HG02759 (cell line): Measurements from ENCODE around the gene IFNLR1.

Experiments
- ATAC-seq: cut with Tn5 transposase; IDR thresholded peaks from one replicate; pipeline ENCODE4 v1.9.1; 2021; ENCODE audit warnings: mild to moderate bottlenecking, moderate library complexity; ENCODE audit not compliant: unreplicated experiment

IFNLR1 gene

DNA sequence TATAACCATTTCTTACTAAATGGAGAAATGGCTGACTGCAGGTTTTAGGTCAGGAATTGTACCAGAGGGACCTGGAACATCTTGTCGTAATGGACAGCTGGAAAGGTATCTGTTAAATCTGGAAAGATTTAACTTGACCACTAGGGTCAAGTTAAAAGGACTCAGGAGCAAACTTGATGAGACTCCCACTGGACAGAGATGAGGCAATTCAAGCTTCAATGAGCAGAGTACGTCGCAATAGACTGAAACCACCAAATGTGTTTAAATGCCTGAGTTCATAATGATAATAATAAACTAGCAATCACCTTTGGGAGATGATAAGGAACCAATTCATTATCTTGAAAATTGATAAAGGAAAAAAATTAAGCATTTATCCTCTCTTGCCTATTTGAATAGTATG, 8.7 kb downstream of the IFNLR1 start:
- ATAC-seq = no peak

DNA sequence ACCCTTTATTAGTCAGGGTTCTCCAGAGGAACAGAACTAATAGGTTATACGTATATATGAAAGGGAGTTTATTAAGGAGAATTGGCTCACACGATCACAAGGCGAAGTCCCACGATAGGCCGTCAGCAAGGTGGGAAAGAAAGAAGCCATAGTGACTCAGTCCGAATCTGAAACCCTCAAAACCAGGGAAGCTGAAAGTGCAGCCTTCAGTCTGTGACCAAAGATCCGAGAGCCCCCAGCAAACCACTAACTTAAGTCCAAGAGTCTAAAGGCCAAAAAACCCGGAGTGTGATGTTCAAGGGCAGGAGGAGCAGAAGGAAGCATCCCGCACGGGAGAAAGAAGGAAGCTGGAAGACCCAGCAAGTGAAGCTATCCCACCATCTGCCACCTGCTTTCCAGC, 9.9 kb downstream of the IFNLR1 start:
- no peak for ATAC-seq

GRCh38 chr1:24175033-24175755, 11.9 kb downstream of the IFNLR1 start:
- no peak for ATAC-seq

DNA sequence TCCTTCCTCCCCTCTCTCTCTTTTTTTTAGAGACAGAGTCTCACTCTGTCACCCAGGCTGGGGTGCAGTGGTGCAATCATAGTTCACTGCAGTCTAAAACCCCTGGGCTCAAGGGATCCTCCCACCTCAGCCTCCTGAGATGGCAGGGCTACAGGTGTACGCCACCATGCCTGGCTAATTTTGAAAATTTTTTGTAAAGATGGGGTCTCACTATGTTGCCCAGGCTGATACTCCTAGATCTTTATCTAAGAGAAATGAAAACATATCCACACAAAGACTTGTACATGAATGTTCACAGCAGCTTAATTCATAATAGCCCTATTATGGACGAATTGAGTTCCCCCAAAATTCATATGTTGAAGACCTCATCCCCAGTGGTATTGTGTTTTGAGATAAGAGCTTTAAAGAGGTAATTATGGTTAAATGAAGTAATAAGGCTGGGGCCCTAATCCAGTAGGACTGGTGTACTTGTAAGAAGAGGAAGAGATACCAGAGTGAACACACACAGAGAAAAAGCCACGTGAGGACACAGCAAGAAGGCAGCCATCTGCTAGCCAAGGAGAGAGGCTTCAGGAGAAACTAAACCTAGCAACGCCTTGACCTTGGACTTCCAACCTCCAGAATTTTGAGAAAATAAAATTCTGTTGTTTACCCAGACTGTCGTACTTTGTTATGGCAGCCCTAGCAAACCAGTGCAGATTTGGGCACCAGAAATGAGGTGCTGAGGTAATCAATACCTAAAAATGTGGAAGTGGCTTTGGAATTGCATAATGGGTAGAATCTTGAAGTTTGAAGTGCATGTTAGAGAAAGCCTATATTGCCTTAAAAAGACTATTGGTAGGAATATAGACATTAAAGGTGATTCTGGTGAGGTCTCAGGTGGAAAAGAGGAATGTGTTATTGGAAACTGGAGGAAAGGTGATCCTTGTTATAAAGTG, 13.2 kb downstream of the IFNLR1 start:
- ATAC-seq = no peak

DNA sequence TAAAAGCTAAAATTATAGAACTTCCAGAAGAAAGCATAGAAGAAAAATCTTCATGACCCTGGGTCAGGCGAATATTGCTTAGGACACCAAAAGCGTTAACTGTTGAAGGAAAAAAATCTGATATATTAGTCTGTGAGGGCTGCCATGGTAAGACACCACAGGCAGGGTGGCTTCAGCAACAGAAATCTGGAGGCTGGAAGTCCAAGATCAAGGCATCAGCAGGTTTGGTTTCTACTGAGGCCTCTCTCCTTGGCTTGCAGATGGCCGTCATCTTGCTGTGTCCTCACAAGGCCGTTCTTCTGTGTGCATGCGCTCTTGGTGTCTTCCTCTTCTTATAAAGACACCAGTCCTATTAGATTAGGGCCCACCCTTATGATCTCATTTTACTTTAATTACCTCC, 14.5 kb downstream of the IFNLR1 start:
- ATAC-seq = no peak

- no peak for ATAC-seq
These were observed 17.8 kb downstream of the IFNLR1 start for GRCh38 chr1:24169286-24169685.

GRCh38 chr1:24168245-24168644, 18.8 kb downstream of the IFNLR1 start:
- ATAC-seq = no peak

DNA sequence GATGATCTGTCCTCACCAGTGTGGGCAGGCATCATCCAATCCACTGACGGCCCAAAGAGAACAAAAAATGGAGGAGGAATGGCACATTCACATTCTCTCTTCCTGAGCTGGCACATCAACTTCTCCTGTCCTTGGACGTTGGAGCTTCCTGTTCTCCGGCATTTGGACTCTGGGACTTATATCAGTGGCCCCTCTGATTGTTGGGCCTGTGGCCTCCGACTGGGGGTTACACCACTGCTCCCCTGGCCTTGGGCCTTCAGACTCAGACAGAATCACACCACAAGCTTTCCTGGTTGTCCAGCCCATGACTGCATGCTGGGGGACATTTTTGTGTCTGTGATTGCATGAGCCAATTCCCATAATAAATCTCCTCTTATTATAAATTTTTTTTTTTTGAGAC, 20.1 kb downstream of the IFNLR1 start:
- no peak for ATAC-seq

DNA sequence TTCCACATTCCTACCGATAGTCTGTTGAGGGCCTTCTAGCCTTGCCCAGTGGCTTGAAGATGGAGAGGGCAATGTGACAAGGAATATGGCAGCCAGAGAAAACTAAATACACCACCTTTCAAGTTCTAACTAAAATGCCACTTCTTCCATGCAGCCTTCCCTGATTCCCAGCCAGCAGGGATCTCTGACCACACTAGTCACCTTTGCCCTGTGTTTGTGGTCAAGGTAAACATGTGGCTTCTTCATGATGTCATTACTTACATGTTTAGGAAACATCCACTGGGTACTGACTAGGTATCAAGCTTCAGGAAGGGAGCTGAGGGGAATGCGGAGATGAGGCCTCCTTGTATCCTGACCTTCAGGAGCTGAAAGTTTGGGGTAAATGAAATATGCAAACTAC, 21.6 kb downstream of the IFNLR1 start:
- no peak for ATAC-seq

GRCh38 chr1:24164004-24164403, 23.1 kb downstream of the IFNLR1 start:
- no peak for ATAC-seq

DNA sequence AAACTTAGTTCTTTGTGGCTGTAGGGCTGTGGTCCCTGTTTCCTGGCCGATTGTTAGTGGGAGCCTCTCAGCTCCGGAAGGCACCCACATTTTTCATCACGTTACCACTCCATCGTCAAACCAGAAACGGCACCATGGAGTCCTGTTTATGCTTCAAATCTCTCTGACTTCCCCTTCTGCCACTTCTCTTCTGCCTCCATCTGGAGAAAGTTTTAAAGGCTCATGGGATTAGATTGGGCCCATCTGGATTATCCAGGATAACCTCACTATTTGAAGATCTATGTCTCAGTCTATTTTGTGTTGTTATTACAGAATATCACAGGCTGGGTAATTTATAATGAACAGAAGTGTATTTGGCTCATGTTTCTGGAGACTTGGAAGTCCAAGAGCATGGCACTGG, 24.9 kb downstream of the IFNLR1 start:
- no peak for ATAC-seq

GRCh38 chr1:24161270-24161669, 25.8 kb downstream of the IFNLR1 start:
- no peak for ATAC-seq

DNA sequence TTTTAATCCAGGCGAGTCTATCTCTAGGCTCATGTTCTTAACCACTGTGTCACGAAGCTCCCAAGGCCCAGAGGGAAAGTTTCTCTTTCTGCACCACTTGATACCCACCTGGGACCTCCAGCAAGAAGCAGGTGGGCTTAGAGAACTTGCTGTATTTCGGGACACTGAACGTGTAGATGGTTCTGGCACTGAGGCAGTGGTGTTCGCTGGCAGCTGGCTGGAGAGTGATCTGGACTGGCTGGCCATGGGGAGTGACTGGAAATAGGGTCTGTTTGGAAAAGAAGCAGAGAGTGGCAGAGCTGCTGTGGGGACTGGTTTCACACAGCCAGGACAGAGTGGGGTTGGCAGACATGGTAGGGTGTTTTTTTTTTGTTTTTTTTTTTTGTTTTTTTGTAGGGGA, 27.7 kb downstream of the IFNLR1 start:
- ATAC-seq = no peak

DNA sequence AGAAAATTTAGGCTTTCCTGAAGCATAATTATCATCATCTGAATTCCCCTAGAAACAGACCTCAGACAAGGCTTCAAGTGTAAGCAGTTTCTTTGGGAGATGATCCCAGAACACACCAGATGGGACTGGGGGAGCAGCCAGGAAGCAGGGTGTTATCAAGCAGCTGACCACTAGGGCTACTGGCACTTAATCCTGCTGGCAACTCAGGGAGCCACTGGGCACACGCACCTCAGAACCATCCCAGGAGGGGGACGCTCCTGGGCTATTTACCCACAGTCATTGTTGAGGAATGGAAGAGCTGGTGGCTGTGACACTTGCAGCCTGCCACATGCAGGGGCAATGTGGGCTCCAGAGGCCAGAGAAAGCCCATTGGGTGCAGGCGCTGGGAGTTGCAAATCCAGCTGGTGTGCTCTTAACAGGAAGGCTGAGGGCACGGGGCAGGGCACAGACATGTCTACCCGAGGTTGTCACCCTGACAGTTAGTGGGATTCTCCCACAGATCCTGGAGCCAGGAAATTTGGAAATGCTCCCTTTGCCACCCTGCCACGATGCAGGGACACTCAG, 29.1 kb downstream of the IFNLR1 start:
- no peak for ATAC-seq

GRCh38 chr1:24156542-24157260, 30.4 kb downstream of the IFNLR1 start:
- ATAC-seq = no peak

DNA sequence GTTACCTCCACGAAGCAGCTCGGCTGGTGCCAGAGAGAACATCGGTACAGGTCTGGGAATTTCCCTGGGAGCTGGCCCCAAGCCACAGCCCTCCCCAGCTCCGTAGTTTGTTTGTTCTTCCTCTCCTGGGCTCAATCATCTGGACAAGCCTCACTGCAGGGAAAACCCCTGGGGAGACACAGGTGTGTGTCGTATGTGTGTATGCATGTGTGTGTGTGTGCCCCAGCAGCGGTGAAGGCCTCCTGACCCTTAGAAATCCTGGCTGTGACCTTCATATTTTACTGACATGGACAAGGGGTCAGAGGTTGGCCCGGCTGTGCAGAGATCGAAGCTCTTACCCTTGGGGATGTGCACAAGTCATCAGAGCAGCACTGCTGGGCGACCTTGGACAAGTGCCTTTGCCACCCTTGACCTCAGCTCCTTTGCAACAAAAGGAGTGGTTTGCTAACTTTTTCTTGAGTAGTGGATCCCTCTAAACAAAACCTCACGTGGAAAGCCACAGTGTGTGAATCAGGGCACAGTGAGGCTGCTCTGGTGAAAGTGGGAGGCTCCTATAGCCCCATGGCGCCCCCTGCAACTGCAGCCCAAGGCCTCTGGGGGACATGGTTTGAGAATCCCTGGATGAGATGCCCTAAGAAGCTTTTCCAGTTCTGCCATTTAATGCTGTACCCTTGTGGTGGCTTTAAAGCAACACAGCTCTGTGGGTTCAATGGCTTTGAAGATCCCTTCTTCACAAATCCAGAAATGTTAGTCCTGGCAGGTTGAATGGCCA, 31.9 kb downstream of the IFNLR1 start:
- ATAC-seq = no peak

- ATAC-seq = no peak
These were observed 32.9 kb downstream of the IFNLR1 start for GRCh38 chr1:24154215-24154614.

DNA sequence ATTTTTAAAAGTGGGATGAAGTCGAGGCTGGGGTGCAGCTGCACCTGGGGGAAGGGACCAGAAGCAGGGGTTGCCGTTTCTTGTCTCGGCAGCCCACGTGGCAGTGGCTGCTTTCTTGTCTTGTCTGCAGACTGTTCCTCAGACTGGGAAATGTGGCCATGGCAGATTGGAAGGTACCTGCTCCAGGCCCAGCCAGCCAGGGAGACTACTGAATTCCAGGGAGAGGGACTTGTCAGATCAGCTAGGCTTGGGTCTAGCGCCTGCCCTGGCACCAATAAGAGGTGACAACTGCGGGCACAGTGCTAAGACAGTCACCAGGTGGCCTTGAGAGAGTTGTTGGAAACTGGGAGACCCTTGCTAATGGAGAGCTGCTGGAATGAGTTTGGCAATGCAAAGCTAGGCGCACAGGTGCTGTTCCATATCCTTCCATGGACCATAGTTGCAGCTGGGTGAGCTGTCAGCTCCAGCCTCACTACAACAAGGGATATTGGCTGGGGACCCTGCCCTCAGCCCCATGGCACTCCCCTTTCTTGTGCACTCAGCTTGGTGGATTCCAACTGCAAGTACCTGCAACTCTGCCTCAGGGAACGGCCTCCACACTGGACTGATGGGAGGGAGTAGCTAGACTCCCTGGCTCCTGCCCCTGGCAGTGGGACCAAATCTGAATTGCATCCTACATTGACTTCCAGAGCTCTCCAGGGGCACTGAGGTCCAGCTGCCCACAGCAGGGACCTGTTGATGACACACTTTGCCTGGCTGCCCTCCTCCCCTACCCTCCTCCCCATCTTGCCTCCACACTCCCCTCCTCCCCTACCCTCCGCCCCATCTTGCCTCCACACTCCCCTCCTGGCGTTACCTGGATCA, 34.2 kb downstream of the IFNLR1 start:
- no peak for ATAC-seq

DNA sequence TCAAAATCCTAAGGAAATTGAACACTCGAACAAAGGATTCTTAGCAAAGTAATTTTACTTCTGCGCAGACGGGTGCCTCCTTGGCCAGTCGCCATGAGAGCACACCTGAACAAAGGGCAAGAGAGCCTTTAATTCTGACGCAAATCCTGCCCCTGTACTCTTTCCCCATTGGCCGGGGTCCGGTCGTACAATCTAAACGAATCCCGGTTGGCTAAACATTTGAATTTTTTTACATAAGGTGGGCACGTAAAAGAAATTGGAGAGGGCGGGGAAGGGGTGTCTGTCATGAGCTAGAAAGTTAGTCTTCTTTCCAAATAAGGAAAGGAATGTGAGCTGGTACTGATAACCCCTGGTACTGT, 35.9 kb downstream of the IFNLR1 start:
- no peak for ATAC-seq
